ENCODE data around the gene TBXAS1. TPM values are rescaled to one million over a fixed set of nuclear protein-coding genes. Genes with fewer than 3 reads are reported as not detected.

TBXAS1 gene
- total and polyA plus RNA-seq, 2 donors (not counting 3 experiments of a cell fraction or from before 2014, with no cell fraction given): 2.1 to 4.3 TPM

- Histone ChIP-seq H3K4me3 (replicated peaks in 1 of 3; ENCODE audit: insufficient read depth in 1 of 3, low read depth in 1 of 3, low read length in 3 of 3) (peak overlapping the region in 1 of 3 experiments; percentile 33), H3K9me3 (replicated peaks; ENCODE audit: control insufficient read depth, insufficient read depth, low read length) (no peaks in the 10 kb centered on the region), H3K27ac (ENCODE audit: insufficient read depth, low read depth, low read length) (peak overlapping the region; percentile 66), H3K4me2 (ENCODE audit: insufficient read depth, low read length) (peak overlapping the region; percentile 76), H4K20me1 (replicated peaks; ENCODE audit: control insufficient read depth, extremely low read depth, insufficient read depth, low read length) (no peaks in the 10 kb centered on the region), H3K36me3 (ENCODE audit: control insufficient read depth in 2 of 2, extremely low read depth in 1 of 2, insufficient read depth in 2 of 2, low read length in 2 of 2) (peaks cover 6 to 10% of the 10 kb centered on the region in 2 experiments), H3K79me2 (ENCODE audit: control insufficient read depth, insufficient read depth, low read length) (peaks cover 38% of the 10 kb centered on the region), H2AFZ (ENCODE audit: low read depth, low read length) (peak overlapping the region; percentile 26), H3K9me1 (replicated peaks; ENCODE audit: control insufficient read depth, extremely low read depth, insufficient read depth, low read length) (no peaks in the 10 kb centered on the region), H3K27me3 (ENCODE audit: control insufficient read depth in 2 of 2, insufficient read depth in 2 of 2, low read length in 2 of 2) (no peaks in the 10 kb centered on the region), H3K4me1 (ENCODE audit: control insufficient read depth, extremely low read depth, insufficient read depth, low read length) (peaks cover 56% of the 10 kb centered on the region), H3K9ac (replicated peaks; ENCODE audit: extremely low read depth, insufficient read depth, low read length) (no peak overlapping the region)
- intact Hi-C loops (cut with micrococcal nuclease) (loop anchor here (1.0 kb wide), 1 partner anchor 10 kb away; no protein-coding TSS in a partner anchor), dilution Hi-C loops (cut with MboI; ENCODE audit: extremely low pct_ligation_motif_present, low sequenced_read_pairs) (no loop called here)
- FAIRE-seq (peak; percentile 99), DNase-seq (ENCODE audit: low read depth, low spot score) (peak; percentile 84)
- TF ChIP-seq POLR2A (IDR thresholded peaks at IDR 0.05; ENCODE audit: low read depth, low read length): peak; percentile 49
- no peak for TF ChIP-seq EZH2 (IDR thresholded peaks at IDR 0.05; ENCODE audit: borderline replicate concordance, low read depth, low read length, severe bottlenecking)
- no peak for TF ChIP-seq GATA2 (IDR thresholded peaks at IDR 0.05; ENCODE audit: insufficient read depth, insufficient read length, low read depth, low read length)
- TF ChIP-seq MAX (IDR thresholded peaks at IDR 0.05; ENCODE audit: insufficient read depth, insufficient read length): no peak
- peak; percentile 42 for TF ChIP-seq FOS (IDR thresholded peaks at IDR 0.05; ENCODE audit: borderline replicate concordance, insufficient read depth, low read length)
- peak; percentile 33 for TF ChIP-seq POLR2AphosphoS5 (IDR thresholded peaks at IDR 0.05; ENCODE audit: insufficient read depth, low read depth, low read length)
- TF ChIP-seq CTCF (IDR thresholded peaks at IDR 0.05; ENCODE audit: extremely low read depth in 1 of 2, insufficient read depth in 1 of 2, low read depth in 1 of 2, low read length in 2 of 2): no peak
- BruUV-seq (replicated peaks): no TSS peak
- POLR2A ChIA-PET: interaction anchor here (0.6 to 1.0 kb wide), 2 partner anchors 24 to 256 kb away, joined by 3 to 4 read pairs; partner anchors contain the start of gene PARP12
- CTCF ChIA-PET: interaction anchor here (0.7 to 6.0 kb wide), 4 partner anchors 9 to 393 kb away, joined by 3 to 66 read pairs (median 4); partner anchors contain the start of gene PARP12
Measured at GRCh38 chr7:140039066-140039465, 210.0 kb downstream of the TBXAS1 start.
